ENCODE results near the gene ACAD8. TPM values are rescaled to one million over a fixed set of nuclear protein-coding genes. Genes with fewer than 3 reads are reported as not detected.

The ACAD8 gene
- total and polyA plus RNA-seq, 2 of the 4 experiments (the other 2 are of a cell fraction), result 11.1 to 21.2 TPM

DNA sequence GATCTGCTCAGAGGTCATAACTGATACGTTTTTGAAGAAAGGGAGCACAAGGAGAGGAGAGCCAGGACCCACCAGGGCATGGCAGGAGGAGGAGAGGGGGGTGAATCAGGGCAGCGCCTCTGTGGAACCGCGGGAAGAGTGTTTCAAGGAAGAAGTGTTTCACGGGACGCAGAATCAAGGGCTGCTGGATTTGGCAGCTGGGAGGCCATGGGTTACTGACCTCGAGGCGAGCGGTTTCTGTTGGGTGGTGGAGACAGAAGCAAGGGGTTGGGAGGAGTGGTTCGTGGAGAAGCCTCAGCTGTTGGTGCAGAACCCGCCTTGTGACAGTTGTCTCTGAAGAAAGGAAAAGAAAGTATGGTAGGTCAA, 15.8 kb upstream of the ACAD8 start:
- intact Hi-C loops (cut with micrococcal nuclease) (no loop called here), in situ Hi-C loops (cut with MboI; ENCODE audit: low sequenced_read_pairs) (no loop called here), dilution Hi-C loops (cut with HindIII; ENCODE audit: low sequenced_read_pairs, unreplicated experiment) (no loop called here)
- peaks cover 3% of the 10 kb centered on the region; the same call in 1 of the 2 replicates for H3K9me1 ChIP-seq (ENCODE audit: insufficient read depth, low read length)
- no peak overlapping the region for H4K8ac ChIP-seq (ENCODE audit: low read depth in 2 of 2, low read length in 2 of 2)
- CTCF ChIA-PET, result no interaction called here
- no peaks in the 10 kb centered on the region for H3K4me1 ChIP-seq (ENCODE audit: control insufficient read depth, insufficient read depth, low read length)
- H2AK9ac ChIP-seq (replicated peaks; ENCODE audit: low read depth, low read length, poor library complexity), result no peak overlapping the region
- H2BK5ac ChIP-seq (ENCODE audit: low read depth, low read length, poor library complexity, severe bottlenecking), result no peak overlapping the region
- H3K9ac ChIP-seq (ENCODE audit: low read depth, low read length), result no peak overlapping the region
- H3K4me2 ChIP-seq (ENCODE audit: low read depth, low read length), result no peak overlapping the region
- no peak overlapping the region for H3K4ac ChIP-seq (ENCODE audit: low read depth, low read length)
- H3K27ac ChIP-seq (ENCODE audit: insufficient read depth, low read length), result no peak overlapping the region
- H3K56ac ChIP-seq (ENCODE audit: extremely low read depth, insufficient read depth, low read length), result no peak overlapping the region
- no peak overlapping the region for H4K5ac ChIP-seq (ENCODE audit: low read depth, low read length)
- H2BK15ac ChIP-seq (ENCODE audit: low read depth, low read length), result no peak overlapping the region
- no peak overlapping the region for H3K4me3 ChIP-seq (ENCODE audit: insufficient read depth, low read depth, low read length)
- H3K79me1 ChIP-seq (ENCODE audit: low read depth in 1 of 2, low read length in 2 of 2), result peaks cover 12 to 27% of the 10 kb centered on the region in 2 experiments
- H3K36me3 ChIP-seq (ENCODE audit: control insufficient read depth, insufficient read depth, low read length), result peaks cover 27% of the 10 kb centered on the region
- ATAC-seq (ENCODE audit: low read depth) (no peak; the same call in 1 of the 2 replicates), DNase-seq (no peak)
- H3K27me3 ChIP-seq (ENCODE audit: control insufficient read depth, insufficient read depth, low read length), result no peaks in the 10 kb centered on the region
- H3K9me3 ChIP-seq (ENCODE audit: control insufficient read depth, insufficient read depth, low read length), result no peaks in the 10 kb centered on the region
- no peak overlapping the region for H3K14ac ChIP-seq (replicated peaks; ENCODE audit: low read depth, low read length)
- H4K91ac ChIP-seq (ENCODE audit: insufficient read depth, low read depth, low read length), result no peak overlapping the region
- H4K20me1 ChIP-seq (ENCODE audit: insufficient read depth, low read length), result peaks cover 3% of the 10 kb centered on the region
- H2AFZ ChIP-seq (replicated peaks; ENCODE audit: low read length, poor library complexity), result no peak overlapping the region
- 71% methylated on average over 3 of the region's 11 CpGs; no CpG with 5 or more reads in 1 of the 2 experiments for WGBS, 2 experiments (ENCODE audit: extremely low coverage in 2 of 2, insufficient read length in 1 of 2)
- H2AK5ac ChIP-seq (ENCODE audit: low read depth, low read length), result no peak overlapping the region
- H2BK120ac ChIP-seq (ENCODE audit: low read depth, low read length), result no peak overlapping the region
- no TSS peak for BruUV-seq (replicated peaks)
- no peak overlapping the region for H3K18ac ChIP-seq (ENCODE audit: low read depth, low read length)
- POLR2A ChIA-PET (ENCODE audit: unreplicated experiment), result no interaction called here
- TF ChIP-seq FOS (IDR thresholded peaks at IDR 0.05; ENCODE audit: low read depth, low read length), result no peak
- no peak for TF ChIP-seq POLR2A (IDR thresholded peaks at IDR 0.05; ENCODE audit: low read depth, low read length)
- no peak for TF ChIP-seq CHD1 (IDR thresholded peaks at IDR 0.05; ENCODE audit: low read depth, low read length)
- no peak for TF ChIP-seq MAZ (IDR thresholded peaks at IDR 0.05; ENCODE audit: borderline replicate concordance, low read depth, low read length)
- TF ChIP-seq RAD21 (IDR thresholded peaks at IDR 0.05; ENCODE audit: low read length), result no peak
- TF ChIP-seq, protein P1, sequence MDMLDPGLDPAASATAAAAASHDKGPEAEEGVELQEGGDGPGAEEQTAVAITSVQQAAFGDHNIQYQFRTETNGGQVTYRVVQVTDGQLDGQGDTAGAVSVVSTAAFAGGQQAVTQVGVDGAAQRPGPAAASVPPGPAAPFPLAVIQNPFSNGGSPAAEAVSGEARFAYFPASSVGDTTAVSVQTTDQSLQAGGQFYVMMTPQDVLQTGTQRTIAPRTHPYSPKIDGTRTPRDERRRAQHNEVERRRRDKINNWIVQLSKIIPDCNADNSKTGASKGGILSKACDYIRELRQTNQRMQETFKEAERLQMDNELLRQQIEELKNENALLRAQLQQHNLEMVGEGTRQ (IDR thresholded peaks at IDR 0.05; ENCODE audit: low read depth, low read length), result no peak
- TF ChIP-seq CEBPB (IDR thresholded peaks at IDR 0.05; ENCODE audit: low read depth, low read length), result no peak
- TF ChIP-seq MAFK (IDR thresholded peaks at IDR 0.05; ENCODE audit: low read depth, low read length), result no peak
- no peak for TF ChIP-seq MXI1 (IDR thresholded peaks at IDR 0.05; ENCODE audit: borderline replicate concordance, low read depth, low read length)
- TF ChIP-seq, protein P2, sequence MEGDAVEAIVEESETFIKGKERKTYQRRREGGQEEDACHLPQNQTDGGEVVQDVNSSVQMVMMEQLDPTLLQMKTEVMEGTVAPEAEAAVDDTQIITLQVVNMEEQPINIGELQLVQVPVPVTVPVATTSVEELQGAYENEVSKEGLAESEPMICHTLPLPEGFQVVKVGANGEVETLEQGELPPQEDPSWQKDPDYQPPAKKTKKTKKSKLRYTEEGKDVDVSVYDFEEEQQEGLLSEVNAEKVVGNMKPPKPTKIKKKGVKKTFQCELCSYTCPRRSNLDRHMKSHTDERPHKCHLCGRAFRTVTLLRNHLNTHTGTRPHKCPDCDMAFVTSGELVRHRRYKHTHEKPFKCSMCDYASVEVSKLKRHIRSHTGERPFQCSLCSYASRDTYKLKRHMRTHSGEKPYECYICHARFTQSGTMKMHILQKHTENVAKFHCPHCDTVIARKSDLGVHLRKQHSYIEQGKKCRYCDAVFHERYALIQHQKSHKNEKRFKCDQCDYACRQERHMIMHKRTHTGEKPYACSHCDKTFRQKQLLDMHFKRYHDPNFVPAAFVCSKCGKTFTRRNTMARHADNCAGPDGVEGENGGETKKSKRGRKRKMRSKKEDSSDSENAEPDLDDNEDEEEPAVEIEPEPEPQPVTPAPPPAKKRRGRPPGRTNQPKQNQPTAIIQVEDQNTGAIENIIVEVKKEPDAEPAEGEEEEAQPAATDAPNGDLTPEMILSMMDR (conservative IDR thresholded peaks at IDR 0.05; ENCODE audit: low read depth, low read length), result no peak
- TF ChIP-seq, protein P3, sequence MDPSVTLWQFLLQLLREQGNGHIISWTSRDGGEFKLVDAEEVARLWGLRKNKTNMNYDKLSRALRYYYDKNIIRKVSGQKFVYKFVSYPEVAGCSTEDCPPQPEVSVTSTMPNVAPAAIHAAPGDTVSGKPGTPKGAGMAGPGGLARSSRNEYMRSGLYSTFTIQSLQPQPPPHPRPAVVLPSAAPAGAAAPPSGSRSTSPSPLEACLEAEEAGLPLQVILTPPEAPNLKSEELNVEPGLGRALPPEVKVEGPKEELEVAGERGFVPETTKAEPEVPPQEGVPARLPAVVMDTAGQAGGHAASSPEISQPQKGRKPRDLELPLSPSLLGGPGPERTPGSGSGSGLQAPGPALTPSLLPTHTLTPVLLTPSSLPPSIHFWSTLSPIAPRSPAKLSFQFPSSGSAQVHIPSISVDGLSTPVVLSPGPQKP (IDR thresholded peaks at IDR 0.05; ENCODE audit: borderline replicate concordance, low read depth, low read length), result no peak
- TF ChIP-seq RCOR1 (IDR thresholded peaks at IDR 0.05; ENCODE audit: insufficient replicate concordance, low read length), result no peak
- no peak for TF ChIP-seq BHLHE40 (IDR thresholded peaks at IDR 0.05; ENCODE audit: low read depth, low read length)
- no peak for TF ChIP-seq SMC3 (IDR thresholded peaks at IDR 0.05; ENCODE audit: low read depth, low read length)
- TF ChIP-seq RFX5 (IDR thresholded peaks at IDR 0.05; ENCODE audit: low read depth, low read length), result no peak
- TF ChIP-seq NFE2L2 (IDR thresholded peaks at IDR 0.05; ENCODE audit: low read depth, low read length), result no peak
- no peak overlapping the region for H2BK20ac ChIP-seq (ENCODE audit: low read depth, low read length)
- no peak overlapping the region for H3K23ac ChIP-seq (ENCODE audit: low read depth, low read length)

Data from IMR-90 (cell line).